ENCODE results near the gene TOP1.

Gene TOP1

GRCh38 chr20:40997116-40997515, 31.5 kb upstream of the TOP1 start:
- ATAC-seq (ENCODE audit: low read depth) (no peak), DNase-seq (ENCODE audit: low spot score) (no peak)
- Histone ChIP-seq H3K9me3 (ENCODE audit: severe bottlenecking) (no peaks in the 10 kb centered on the region), H3K4me1 (ENCODE audit: insufficient read depth, poor library complexity, severe bottlenecking) (peaks cover 16% of the 10 kb centered on the region), H3K36me3 (ENCODE audit: low read depth) (no peaks in the 10 kb centered on the region), H3K27ac (ENCODE audit: poor library complexity, severe bottlenecking) (peak overlapping the region; percentile 3), H3K27me3 (ENCODE audit: insufficient read depth, poor library complexity, severe bottlenecking) (no peaks in the 10 kb centered on the region), H3K4me3 (ENCODE audit: severe bottlenecking) (no peak overlapping the region)
- no peak for TF ChIP-seq CTCF (IDR thresholded peaks at IDR 0.05; ENCODE audit: poor library complexity, severe bottlenecking)

- ATAC-seq (ENCODE audit: low read depth), result no peak
- Histone ChIP-seq H3K36me3 (ENCODE audit: low read depth) (no peaks in the 10 kb centered on the region), H3K4me1 (ENCODE audit: insufficient read depth, poor library complexity, severe bottlenecking) (peaks cover 37% of the 10 kb centered on the region)
Observed at GRCh38 chr20:40999841-41000240, 28.8 kb upstream of the TOP1 start.

GRCh38 chr20:41000628-41001027, 28.0 kb upstream of the TOP1 start:
- Histone ChIP-seq H3K27ac (ENCODE audit: poor library complexity, severe bottlenecking) (peak overlapping the region; percentile 99), H3K36me3 (ENCODE audit: low read depth) (no peaks in the 10 kb centered on the region), H3K4me3 (ENCODE audit: severe bottlenecking) (no peak overlapping the region), H3K27me3 (ENCODE audit: insufficient read depth, poor library complexity, severe bottlenecking) (no peaks in the 10 kb centered on the region), H3K4me1 (ENCODE audit: insufficient read depth, poor library complexity, severe bottlenecking) (peaks cover 45% of the 10 kb centered on the region), H3K9me3 (ENCODE audit: severe bottlenecking) (no peaks in the 10 kb centered on the region)
- no peak for ATAC-seq (ENCODE audit: low read depth)
- no peak for TF ChIP-seq CTCF (IDR thresholded peaks at IDR 0.05; ENCODE audit: poor library complexity, severe bottlenecking)
- no peak for DNase-seq (ENCODE audit: low spot score)

More at GRCh38 chr20:40999841-41000240, 28.8 kb upstream of the TOP1 start:
- H3K4me3 ChIP-seq (ENCODE audit: severe bottlenecking), result no peak overlapping the region
- no peak for DNase-seq (ENCODE audit: low spot score)
- TF ChIP-seq CTCF (IDR thresholded peaks at IDR 0.05; ENCODE audit: poor library complexity, severe bottlenecking), result no peak
- H3K27ac ChIP-seq (ENCODE audit: poor library complexity, severe bottlenecking), result no peak overlapping the region
- H3K27me3 ChIP-seq (ENCODE audit: insufficient read depth, poor library complexity, severe bottlenecking), result no peaks in the 10 kb centered on the region
- no peaks in the 10 kb centered on the region for H3K9me3 ChIP-seq (ENCODE audit: severe bottlenecking)

GRCh38 chr20:41001497-41001896, 27.1 kb upstream of the TOP1 start:
- DNase-seq (ENCODE audit: low spot score) (no peak), ATAC-seq (ENCODE audit: low read depth) (no peak)
- no peak overlapping the region for H3K4me3 ChIP-seq (ENCODE audit: severe bottlenecking)
- H3K27ac ChIP-seq (ENCODE audit: poor library complexity, severe bottlenecking), result peak overlapping the region; percentile 99
- no peak for TF ChIP-seq CTCF (IDR thresholded peaks at IDR 0.05; ENCODE audit: poor library complexity, severe bottlenecking)
- H3K4me1 ChIP-seq (ENCODE audit: insufficient read depth, poor library complexity, severe bottlenecking), result peaks cover 47% of the 10 kb centered on the region
- H3K36me3 ChIP-seq (ENCODE audit: low read depth), result no peaks in the 10 kb centered on the region
- H3K9me3 ChIP-seq (ENCODE audit: severe bottlenecking), result no peaks in the 10 kb centered on the region
- H3K27me3 ChIP-seq (ENCODE audit: insufficient read depth, poor library complexity, severe bottlenecking), result no peaks in the 10 kb centered on the region

- Histone ChIP-seq H3K4me3 (ENCODE audit: severe bottlenecking) (no peak overlapping the region), H3K36me3 (ENCODE audit: low read depth) (no peaks in the 10 kb centered on the region), H3K4me1 (ENCODE audit: insufficient read depth, poor library complexity, severe bottlenecking) (peaks cover 49% of the 10 kb centered on the region), H3K27me3 (ENCODE audit: insufficient read depth, poor library complexity, severe bottlenecking) (no peaks in the 10 kb centered on the region), H3K9me3 (ENCODE audit: severe bottlenecking) (no peaks in the 10 kb centered on the region), H3K27ac (ENCODE audit: poor library complexity, severe bottlenecking) (peak overlapping the region; percentile 99)
- DNase-seq (ENCODE audit: low spot score) (no peak), ATAC-seq (ENCODE audit: low read depth) (no peak)
- no peak for TF ChIP-seq CTCF (IDR thresholded peaks at IDR 0.05; ENCODE audit: poor library complexity, severe bottlenecking)
Observed at GRCh38 chr20:41002842-41003142, 25.8 kb upstream of the TOP1 start.
